LNCAP (cell line): Measurements from ENCODE around the gene JARID2.

Experiments
- TF ChIP-seq, protein P1 (sequence below): fragments of 450-650 bp; IDR thresholded peaks from 2 replicates; pipeline ENCODE4 v1.5.1; 2017; ENCODE audit warnings: mild to moderate bottlenecking

Gene JARID2

GRCh38 chr6:15452182-15452941, 206.5 kb downstream of the JARID2 start:
- TF ChIP-seq, protein P1, sequence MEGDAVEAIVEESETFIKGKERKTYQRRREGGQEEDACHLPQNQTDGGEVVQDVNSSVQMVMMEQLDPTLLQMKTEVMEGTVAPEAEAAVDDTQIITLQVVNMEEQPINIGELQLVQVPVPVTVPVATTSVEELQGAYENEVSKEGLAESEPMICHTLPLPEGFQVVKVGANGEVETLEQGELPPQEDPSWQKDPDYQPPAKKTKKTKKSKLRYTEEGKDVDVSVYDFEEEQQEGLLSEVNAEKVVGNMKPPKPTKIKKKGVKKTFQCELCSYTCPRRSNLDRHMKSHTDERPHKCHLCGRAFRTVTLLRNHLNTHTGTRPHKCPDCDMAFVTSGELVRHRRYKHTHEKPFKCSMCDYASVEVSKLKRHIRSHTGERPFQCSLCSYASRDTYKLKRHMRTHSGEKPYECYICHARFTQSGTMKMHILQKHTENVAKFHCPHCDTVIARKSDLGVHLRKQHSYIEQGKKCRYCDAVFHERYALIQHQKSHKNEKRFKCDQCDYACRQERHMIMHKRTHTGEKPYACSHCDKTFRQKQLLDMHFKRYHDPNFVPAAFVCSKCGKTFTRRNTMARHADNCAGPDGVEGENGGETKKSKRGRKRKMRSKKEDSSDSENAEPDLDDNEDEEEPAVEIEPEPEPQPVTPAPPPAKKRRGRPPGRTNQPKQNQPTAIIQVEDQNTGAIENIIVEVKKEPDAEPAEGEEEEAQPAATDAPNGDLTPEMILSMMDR: no peak

DNA sequence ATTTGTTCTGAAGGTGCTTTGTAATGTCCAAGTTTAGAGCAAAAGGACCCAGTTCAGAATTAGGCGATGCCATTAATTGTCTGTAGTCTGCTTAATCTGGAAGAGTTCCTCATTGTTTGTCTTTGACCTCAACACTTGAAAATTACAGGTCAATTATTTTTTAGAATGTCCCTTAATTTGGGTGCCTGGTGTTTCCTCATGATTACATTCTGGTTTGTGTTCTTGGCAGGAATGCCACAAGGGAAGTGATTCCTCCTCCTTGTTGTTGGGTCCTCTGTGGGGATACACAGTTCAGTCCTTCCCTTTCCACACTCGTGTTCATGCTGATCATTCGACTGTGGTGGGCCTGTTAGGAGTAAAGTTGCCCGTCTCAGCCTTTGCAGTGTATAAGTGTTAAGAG, 207.3 kb downstream of the JARID2 start:
- TF ChIP-seq, protein P1: no peak

GRCh38 chr6:15453622-15454021, 207.8 kb downstream of the JARID2 start:
- TF ChIP-seq, protein P1: no peak

DNA sequence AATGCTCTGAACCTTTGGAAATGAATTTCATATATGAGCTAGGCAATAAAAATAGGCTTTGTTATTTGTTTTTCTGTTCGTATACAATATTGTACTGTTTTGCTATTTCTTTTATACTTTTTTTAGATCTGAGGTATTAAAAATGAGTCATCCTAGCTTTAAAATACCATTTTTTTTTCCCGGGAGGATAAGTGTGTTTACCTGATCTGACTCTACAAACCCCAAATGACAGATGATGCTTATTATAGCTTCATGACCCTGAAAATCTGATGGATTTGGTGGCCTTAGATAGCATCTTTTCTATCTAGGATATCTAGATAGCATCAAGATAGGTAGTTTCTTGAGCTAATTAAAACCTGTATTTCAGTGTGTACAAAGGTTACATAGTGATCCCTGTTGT, 210.6 kb downstream of the JARID2 start:
- TF ChIP-seq, protein P1: no peak

DNA sequence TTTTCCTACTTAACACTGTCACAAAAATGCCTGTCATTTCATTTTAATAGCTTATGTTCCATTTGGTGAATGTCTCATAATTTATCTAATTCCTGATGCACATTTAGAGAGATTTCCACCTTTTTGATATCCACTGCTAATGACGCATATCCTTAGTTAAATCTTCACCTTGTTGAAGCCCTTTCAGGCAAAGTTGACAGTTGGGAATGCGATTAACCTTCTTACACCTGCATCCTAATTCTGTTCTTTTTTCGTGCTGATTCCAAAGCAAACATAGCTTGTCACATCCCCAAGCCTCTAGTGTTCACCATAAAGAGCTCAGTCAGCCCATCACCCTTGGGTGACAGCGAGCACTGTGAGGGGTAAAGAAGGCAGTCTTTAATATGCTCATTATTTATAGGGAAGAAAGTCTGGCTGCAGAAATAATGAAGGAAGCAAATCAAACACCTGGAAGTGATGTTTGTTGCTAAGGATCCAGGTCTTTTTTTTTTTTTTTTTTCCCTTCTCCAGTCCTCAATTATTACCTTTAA, 211.3 kb downstream of the JARID2 start:
- TF ChIP-seq, protein P1: no peak

GRCh38 chr6:15458021-15458459, 212.2 kb downstream of the JARID2 start:
- TF ChIP-seq, protein P1: no peak

GRCh38 chr6:15460110-15460727, 214.3 kb downstream of the JARID2 start:
- TF ChIP-seq, protein P1: no peak
